AG04450 (cell line): ENCODE data around the gene WDFY1. TPM values are rescaled to one million over a fixed set of nuclear protein-coding genes. Genes with fewer than 3 reads are reported as not detected.
"Not testable (repeated sequence)": the region's sequence is repeated elsewhere in the genome, so short reads cannot be mapped to it uniquely, and the experiment has no call there.

ENCODE experiments used
- CTCF ChIA-PET: fragments of 300-600, 350-600 bp; formaldehyde crosslinking; extraction: SDS; loops from one replicate; lab custom pipeline; 2022; ENCODE audit warnings: antibody characterized with exemption, inconsistent platforms; lab: Charles Lee
- POLR2A ChIA-PET: fragments of 350-600 bp; formaldehyde crosslinking; extraction: SDS; loops from one replicate; lab custom pipeline; 2021; ENCODE audit warnings: antibody characterized with exemption, inconsistent platforms; lab: Yijun Ruan, JAX
- DNase-seq: peaks from one replicate; pipeline ENCODE4 v3.0.0-alpha.2; 2011; ENCODE audit warnings: low read depth, low spot score
- H3K27ac ChIP-seq: one replicate; pipeline ENCODE4 v1.5.1; 2012; ENCODE audit warnings: low read depth, low read length, control low read depth
- H3K27me3 ChIP-seq: one replicate; pipeline ENCODE4 v1.6.0; 2012; ENCODE audit warnings: low read length; ENCODE audit not compliant: control insufficient read depth, insufficient read depth
- H3K4me3 ChIP-seq: 2 replicates; pipeline ENCODE4 v1.5.1; 2011; ENCODE audit warnings: mild to moderate bottlenecking, low read depth, low read length, control low read depth
- H3K9me3 ChIP-seq: 2 replicates; pipeline ENCODE4 v1.5.1; 2012; ENCODE audit warnings: low read length; ENCODE audit not compliant: control insufficient read depth, insufficient read depth
- CTCF ChIP-seq: IDR thresholded peaks from 2 replicates; pipeline ENCODE4 v1.5.1; 2011; ENCODE audit warnings: low read depth, low read length, control low read depth, inconsistent platforms
- polyA plus RNA-seq: library from polyadenylated mRNA; depleted of rRNA; stranded (reverse); fragments of >200 nt; gene quantifications from 2 replicates; pipeline ENCODE4 v1.2.3, GENCODE V29; 2011

WDFY1 gene
- polyA plus RNA-seq, 1 experiment: 74.8 TPM

GRCh38 chr2:223880796-223881195, 64.3 kb downstream of the WDFY1 start:
- DNase-seq: no peak
- H3K27me3 ChIP-seq: no peaks in the 10 kb centered on the region
- TF ChIP-seq CTCF: no peak
- ChIA-PET POLR2A (no interaction called here), CTCF (no interaction called here)
- no peak overlapping the region for H3K4me3 ChIP-seq
- H3K27ac ChIP-seq: no peak overlapping the region
- H3K9me3 ChIP-seq: no peaks in the 10 kb centered on the region

- no peak for TF ChIP-seq CTCF
- ChIA-PET CTCF (no interaction called here), POLR2A (no interaction called here)
- H3K4me3 ChIP-seq: no peak overlapping the region
- no peak for DNase-seq
- H3K9me3 ChIP-seq: no peaks in the 10 kb centered on the region
- H3K27me3 ChIP-seq: no peaks in the 10 kb centered on the region
- no peak overlapping the region for H3K27ac ChIP-seq
Measured at GRCh38 chr2:223877721-223878410, 67.3 kb downstream of the WDFY1 start.

- no peak for DNase-seq
- POLR2A ChIA-PET: no interaction called here
- Histone ChIP-seq H3K9me3 (no peaks in the 10 kb centered on the region), H3K4me3 (no peak overlapping the region), H3K27me3 (no peaks in the 10 kb centered on the region), H3K27ac (no peak overlapping the region)
- CTCF ChIA-PET: no interaction called here
- no peak for TF ChIP-seq CTCF
Measured at GRCh38 chr2:223873672-223874071, 71.5 kb downstream of the WDFY1 start.

GRCh38 chr2:223872772-223873171, 72.4 kb downstream of the WDFY1 start:
- H3K9me3 ChIP-seq, H3K27ac ChIP-seq, DNase-seq, H3K4me3 ChIP-seq, H3K27me3 ChIP-seq, POLR2A ChIA-PET: not testable (repeated sequence)
- CTCF ChIA-PET: interaction anchor here (1.5 kb wide), 1 partner anchor 11 kb away, joined by 3 read pairs; no protein-coding TSS in a partner anchor

GRCh38 chr2:223871661-223872060, 73.5 kb downstream of the WDFY1 start:
- POLR2A ChIA-PET, H3K4me3 ChIP-seq, H3K9me3 ChIP-seq, DNase-seq, H3K27ac ChIP-seq, H3K27me3 ChIP-seq: not testable (repeated sequence)
- CTCF ChIA-PET: interaction anchor here (1.4 to 1.5 kb wide), 2 partner anchors 10 to 11 kb away, joined by 3 to 8 read pairs; no protein-coding TSS in a partner anchor

- ChIA-PET POLR2A (no interaction called here), CTCF (interaction anchor here (1.4 to 1.5 kb wide), 2 partner anchors 10 to 11 kb away, joined by 3 to 8 read pairs; no protein-coding TSS in a partner anchor)
- Histone ChIP-seq H3K4me3 (no peak overlapping the region), H3K9me3 (no peaks in the 10 kb centered on the region), H3K27ac (no peak overlapping the region), H3K27me3 (no peaks in the 10 kb centered on the region)
- TF ChIP-seq CTCF: no peak
- no peak for DNase-seq
Measured at GRCh38 chr2:223870840-223871611, 74.1 kb downstream of the WDFY1 start.
